ENCODE data around the gene TRIM61. TPM values are rescaled to one million over a fixed set of nuclear protein-coding genes. Genes with fewer than 3 reads are reported as not detected.
"Not testable (repeated sequence)": the region's sequence is repeated elsewhere in the genome, so short reads cannot be mapped to it uniquely, and the experiment has no call there.

TRIM61 gene
- polyA plus RNA-seq (ENCODE audit: insufficient read length in 4 of 4) = 1 to 10 TPM; 2.6 to 4.2 (median 3.4) TPM

DNA sequence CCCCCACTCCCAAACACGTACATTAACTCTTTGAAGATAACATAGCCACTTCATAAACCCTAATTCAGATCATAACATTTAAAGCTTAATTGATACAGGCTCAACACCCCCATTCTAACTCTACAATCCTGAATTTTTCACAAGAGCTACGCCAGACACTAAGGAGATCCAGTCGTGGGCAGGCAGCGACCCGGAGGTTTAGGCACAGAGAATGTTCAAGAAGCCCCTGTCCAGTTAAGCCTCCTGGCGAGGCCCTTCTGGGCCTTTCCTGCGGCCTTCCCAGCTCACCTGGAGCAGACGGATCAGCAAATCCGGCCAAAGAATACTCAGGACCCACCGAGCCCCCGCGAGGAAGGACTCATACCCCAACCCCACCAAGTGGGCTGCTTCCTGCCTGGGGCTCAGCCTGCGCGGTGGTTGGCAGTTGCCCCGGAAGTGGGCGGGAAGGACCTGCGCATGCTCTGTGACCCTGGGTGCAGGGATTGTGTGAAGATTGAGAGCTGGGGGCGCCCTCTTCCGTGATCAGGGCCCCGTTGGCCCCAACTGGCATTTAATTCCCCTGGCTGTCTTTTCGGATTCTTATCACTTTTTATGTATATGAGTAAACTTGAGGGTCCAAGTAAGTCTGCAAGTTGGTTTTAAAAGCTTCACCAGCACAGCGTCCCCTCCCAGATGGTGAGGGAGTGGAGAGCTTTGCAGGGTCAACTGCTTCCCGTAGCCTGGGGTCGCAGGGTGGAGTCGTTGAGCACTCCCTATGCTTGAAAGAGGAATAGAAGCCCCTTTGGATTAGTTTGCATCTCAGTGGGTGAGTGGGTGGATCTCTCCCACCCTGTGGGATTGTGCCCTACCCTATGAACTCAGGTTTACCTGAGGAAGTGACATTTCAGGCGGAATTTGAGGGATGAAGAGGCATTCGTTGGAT is at the start of gene TRIM61:
Gene TRIM61, minus strand, starts transcription at position 415 of the 922 bp plus-strand sequence. CDS start 7,655 bp downstream, outside the sequence.
- DNase-seq (ENCODE audit: low read depth in 4 of 4, low spot score in 3 of 4) = no peak

GRCh38 chr4:165025782-165026181 is 48.3 kb upstream of the TRIM61 start:
- not testable (repeated sequence) for DNase-seq (ENCODE audit: low read depth in 4 of 4, low spot score in 3 of 4)

GRCh38 chr4:165019995-165020394 is 42.5 kb upstream of the TRIM61 start:
- DNase-seq (ENCODE audit: low read depth in 4 of 4, low spot score in 3 of 4) = not testable (repeated sequence)

DNA sequence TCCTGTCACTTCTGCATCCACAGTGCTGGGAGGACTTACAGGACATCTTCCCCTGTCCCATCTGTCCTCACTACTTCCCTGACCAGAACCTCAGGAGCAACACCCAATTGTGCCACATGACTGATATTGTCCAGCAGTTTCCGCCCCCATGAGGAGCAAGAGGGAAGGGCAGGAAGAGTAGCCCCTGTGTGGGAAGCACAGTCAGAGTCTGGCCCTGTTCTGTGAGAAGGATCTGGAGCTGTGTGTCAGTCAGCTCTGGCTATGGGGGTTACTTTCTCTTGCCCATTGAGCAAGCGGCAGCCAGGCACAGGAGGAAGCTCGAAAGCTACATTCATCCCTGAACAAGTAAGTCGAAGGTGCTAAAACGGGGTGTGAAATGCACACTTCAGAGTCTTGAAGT is 39.5 kb upstream of the TRIM61 start:
- no peak for DNase-seq (ENCODE audit: low read depth in 4 of 4, low spot score in 3 of 4)

DNA sequence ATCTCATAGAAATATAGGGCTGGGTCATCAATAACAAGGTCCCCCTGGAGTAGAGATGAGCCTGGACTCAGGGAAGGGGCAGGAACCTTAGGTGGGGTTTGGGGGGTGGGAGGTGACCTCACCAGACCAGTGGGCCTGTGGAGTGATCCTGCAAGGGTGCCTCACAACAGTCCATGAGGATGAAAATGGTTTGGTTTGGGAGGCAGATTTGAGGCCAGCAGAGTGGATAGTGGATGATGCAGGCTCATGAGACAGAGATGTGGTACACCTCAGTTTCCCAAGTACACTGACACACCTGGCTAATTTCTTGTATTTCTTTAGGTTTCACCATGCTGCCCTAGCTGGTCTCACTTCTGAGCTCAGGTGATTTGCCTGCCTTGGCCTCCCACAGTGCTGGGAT is 36.2 kb upstream of the TRIM61 start:
- no peak for DNase-seq (ENCODE audit: low read depth in 4 of 4, low spot score in 3 of 4)

DNA sequence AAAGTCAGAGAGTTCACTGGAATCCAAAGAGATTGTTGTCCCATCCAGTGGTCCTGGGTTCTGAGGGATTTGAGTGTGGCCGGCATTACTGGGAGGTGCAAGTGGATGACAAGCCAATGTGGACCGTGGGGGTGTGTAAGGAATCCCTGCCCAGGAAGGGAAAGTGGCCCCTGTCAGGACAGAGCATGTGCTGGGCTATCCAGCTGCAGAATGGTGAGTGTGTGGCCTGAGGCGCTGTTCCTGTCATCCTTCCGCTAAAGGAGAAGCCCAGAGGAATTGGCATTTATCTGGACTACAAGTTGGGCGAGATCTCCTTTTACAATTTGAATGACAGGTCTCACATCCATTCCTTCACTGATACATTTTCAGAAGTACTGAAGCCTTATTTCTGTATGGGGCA is 33.9 kb upstream of the TRIM61 start:
- DNase-seq (ENCODE audit: low read depth in 4 of 4, low spot score in 3 of 4) = no peak

- DNase-seq (ENCODE audit: low read depth in 4 of 4, low spot score in 3 of 4) = no peak
Observed at GRCh38 chr4:165010991-165011390, 33.5 kb upstream of the TRIM61 start.

- DNase-seq (ENCODE audit: low read depth in 4 of 4, low spot score in 3 of 4) = no peak
Observed at GRCh38 chr4:165010487-165010886, 33.0 kb upstream of the TRIM61 start.

- no peak for DNase-seq (ENCODE audit: low read depth in 4 of 4, low spot score in 3 of 4)
Observed at GRCh38 chr4:165009493-165010227, 32.2 kb upstream of the TRIM61 start.

DNA sequence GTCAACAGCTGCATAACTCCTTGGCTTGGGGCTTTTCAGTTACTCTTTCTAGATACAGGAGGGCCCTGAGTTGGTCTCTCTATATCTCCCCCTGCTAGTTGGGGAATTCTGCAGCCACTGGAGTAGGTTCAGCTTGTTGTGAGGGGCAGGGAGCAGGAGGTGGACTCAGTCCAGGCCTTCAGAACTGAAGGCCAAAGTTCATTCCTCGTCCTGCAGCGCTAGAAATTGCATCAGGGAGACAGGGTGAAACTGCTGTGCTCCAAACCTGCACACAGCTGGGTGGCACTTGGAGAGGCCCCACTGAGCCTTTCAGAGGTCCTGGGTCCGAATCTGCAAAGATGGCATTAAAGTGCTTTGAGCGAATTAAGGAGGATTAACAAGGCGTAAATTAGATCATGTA is 29.4 kb upstream of the TRIM61 start:
- no peak for DNase-seq (ENCODE audit: low read depth in 4 of 4, low spot score in 3 of 4)

- peak in 3 of 4 donors; percentile 20 to 64 (median 23) for DNase-seq (ENCODE audit: low read depth in 4 of 4, low spot score in 3 of 4)
Observed at GRCh38 chr4:165006456-165006855, 29.0 kb upstream of the TRIM61 start.

- DNase-seq (ENCODE audit: low read depth in 4 of 4, low spot score in 3 of 4) = no peak
Observed at GRCh38 chr4:165005352-165005925, 28.0 kb upstream of the TRIM61 start.

- not testable (repeated sequence) for DNase-seq (ENCODE audit: low read depth in 4 of 4, low spot score in 3 of 4)
Observed at GRCh38 chr4:165001957-165002356, 24.5 kb upstream of the TRIM61 start.

DNA sequence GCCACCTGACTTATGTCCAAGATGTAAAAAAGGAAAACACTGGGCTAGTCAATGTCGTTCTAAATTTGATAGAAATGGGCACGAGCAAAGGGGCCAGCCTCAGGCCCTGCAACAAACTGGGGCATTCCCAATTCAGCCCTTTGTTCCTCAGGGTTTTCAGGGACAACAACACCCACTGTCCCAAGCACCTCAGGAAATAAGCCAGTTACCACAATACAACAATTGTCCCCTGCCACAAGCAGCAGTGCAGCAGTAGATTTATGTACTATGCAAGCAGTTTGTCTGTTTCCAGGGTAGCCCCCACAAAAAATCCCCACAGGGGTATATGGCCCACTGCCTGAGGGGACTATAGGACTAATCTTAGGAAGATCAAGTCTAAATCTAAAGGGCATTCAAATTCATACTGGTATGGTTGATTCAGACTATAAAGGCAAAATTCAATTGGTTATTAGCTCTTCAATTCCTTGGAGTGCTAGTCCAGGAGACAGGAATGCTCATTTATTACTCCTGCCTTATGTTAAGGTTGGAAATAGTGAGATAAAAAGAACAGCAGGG is 21.1 kb upstream of the TRIM61 start:
- DNase-seq (ENCODE audit: low read depth in 4 of 4, low spot score in 3 of 4) = not testable (repeated sequence)

DNA sequence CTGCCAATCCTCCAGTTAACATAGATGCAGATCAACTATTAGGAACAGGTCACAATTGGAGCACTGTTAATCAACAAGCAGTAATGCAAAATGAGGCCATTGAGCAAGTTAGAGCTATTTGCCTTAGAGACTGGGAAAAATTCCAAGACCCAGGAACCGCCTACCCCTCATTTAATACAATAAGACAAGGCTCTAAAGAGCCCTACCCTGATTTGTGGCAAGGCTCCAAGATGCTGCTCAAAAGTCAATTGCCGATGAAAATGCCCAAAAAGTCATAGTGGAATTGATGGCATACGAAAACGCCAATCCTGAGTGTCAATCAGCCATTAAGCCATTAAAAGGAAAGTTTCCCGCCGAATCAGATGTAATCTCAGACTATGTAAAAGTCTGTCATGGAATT is 20.5 kb upstream of the TRIM61 start:
- DNase-seq (ENCODE audit: low read depth in 4 of 4, low spot score in 3 of 4) = no peak

DNA sequence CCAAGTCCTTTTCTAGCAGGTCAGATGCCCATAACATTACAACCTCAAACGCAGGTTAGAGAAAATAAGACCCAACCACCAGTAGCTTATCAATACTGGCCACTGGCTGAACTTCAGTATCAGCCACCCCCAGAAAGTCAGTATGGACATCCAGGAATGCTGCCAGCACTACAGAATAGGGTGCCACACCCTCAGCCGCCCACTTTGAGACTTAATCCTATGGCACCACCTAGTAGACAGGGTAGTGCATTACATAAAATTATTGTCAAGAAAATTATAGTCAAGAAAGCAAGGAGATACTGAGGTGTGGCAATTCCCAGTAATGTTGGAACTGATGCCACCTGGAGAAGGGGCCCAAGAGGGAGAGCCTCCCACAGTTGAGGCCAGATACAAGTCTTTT is 19.9 kb upstream of the TRIM61 start:
- no peak for DNase-seq (ENCODE audit: low read depth in 4 of 4, low spot score in 3 of 4)

DNA sequence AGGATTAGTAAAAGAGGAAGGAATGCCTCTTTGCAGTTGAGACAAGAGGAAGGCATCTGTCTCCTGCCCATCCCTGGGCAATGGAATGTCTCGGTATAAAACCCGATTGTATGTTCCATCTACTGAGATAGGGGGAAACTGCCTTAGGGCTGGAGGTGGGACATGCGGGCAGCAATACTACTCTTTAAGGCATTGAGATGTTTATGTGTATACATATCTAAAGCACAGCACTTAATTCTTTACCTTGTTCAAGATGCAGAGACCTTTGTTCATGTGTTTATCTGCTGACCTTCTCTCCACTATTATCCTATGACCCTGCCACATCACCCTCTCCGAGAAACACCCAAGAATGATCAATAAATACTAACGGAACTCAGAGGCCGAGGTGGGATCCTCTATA is 18.7 kb upstream of the TRIM61 start:
- DNase-seq (ENCODE audit: low read depth in 4 of 4, low spot score in 3 of 4) = not testable (repeated sequence)

GRCh38 chr4:164990786-164991185 is 13.3 kb upstream of the TRIM61 start:
- DNase-seq (ENCODE audit: low read depth in 4 of 4, low spot score in 3 of 4) = not testable (repeated sequence)

DNA sequence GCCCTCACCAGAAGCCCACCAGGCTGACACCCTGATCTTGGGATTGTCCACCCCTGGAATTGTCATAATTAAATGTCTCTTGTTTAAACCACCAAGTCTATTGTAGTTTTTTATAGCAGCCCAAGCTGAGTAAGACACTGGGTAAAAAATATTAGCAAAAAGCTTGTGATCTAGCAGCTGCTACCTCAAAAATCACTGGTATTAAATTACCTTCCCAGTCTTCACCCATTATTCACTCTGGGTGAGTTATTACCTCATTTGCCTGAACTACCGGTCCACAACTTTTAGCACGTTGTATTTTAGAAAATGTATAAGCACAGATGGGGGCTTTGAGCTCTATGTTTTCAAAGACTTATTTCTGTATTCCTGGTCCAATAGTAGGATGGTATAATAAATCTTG is 12.0 kb upstream of the TRIM61 start:
- DNase-seq (ENCODE audit: low read depth in 4 of 4, low spot score in 3 of 4) = no peak

- not testable (repeated sequence) for DNase-seq (ENCODE audit: low read depth in 4 of 4, low spot score in 3 of 4)
Observed at GRCh38 chr4:164971929-164972328, 5.5 kb downstream of the TRIM61 start.

DNA sequence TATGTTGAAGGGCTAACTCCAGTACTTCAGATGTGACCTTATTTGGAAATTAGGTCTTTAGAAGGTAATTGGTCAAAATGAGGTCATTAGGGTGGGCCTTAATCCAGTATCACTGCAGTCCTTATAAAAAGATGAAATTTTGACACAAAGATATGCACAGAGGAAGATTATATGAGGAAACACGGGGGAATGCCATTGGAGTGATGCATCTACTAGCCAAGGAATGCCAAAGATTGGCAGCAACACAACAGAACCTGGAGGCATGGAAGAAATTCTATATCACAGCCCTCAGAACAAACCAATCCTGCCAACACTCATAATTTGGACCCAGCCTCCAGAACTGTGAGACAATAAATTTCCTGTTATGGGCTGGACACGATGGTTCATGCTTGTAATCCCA is 17.6 kb downstream of the TRIM61 start:
- DNase-seq (ENCODE audit: low read depth in 4 of 4, low spot score in 3 of 4) = no peak
